Tongue (tissue), 2 donors: ENCODE results near the gene MAP3K7CL. TPM values are rescaled to one million over a fixed set of nuclear protein-coding genes. Genes with fewer than 3 reads are reported as not detected.

ENCODE experiments used
- DNase-seq: peaks from one replicate; pipeline ENCODE4 v3.0.0-alpha.2; 2015
- total RNA-seq: library from RNA; depleted of rRNA; stranded (reverse); fragments of >200 nt; gene quantifications from one replicate; pipeline ENCODE4 v1.2.3, GENCODE V29; 2014

Gene MAP3K7CL
- total RNA-seq, 1 donor from 2014 or later = 88.3 TPM

- no peak for DNase-seq
Observed at GRCh38 chr21:29196670-29197191, 66.3 kb downstream of the MAP3K7CL start.

- DNase-seq = no peak
Observed at GRCh38 chr21:29201186-29201585, 70.7 kb downstream of the MAP3K7CL start.

GRCh38 chr21:29205009-29205408 lies 74.6 kb downstream of the MAP3K7CL start:
- no peak for DNase-seq

DNA sequence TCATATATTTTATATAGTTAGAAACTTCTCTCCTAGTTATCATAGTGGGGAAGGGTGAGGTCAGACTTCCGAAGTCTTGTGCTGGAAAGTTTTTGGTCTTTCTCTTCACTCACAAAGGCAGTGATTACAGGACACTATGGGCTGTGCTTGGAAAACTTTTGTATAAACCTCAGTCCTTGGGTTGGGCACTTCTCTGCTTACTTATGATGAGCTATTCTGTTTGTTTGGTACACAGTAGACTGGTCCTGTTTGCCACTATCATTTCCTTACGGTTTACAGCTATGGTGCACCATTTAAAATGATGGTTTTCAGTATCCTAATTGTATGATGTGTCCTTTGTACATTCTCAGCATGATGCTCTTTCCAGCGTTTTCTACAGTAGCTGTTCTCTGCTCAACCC lies 75.5 kb downstream of the MAP3K7CL start:
- DNase-seq = no peak

GRCh38 chr21:29206445-29206844 lies 76.0 kb downstream of the MAP3K7CL start:
- DNase-seq = no peak

DNA sequence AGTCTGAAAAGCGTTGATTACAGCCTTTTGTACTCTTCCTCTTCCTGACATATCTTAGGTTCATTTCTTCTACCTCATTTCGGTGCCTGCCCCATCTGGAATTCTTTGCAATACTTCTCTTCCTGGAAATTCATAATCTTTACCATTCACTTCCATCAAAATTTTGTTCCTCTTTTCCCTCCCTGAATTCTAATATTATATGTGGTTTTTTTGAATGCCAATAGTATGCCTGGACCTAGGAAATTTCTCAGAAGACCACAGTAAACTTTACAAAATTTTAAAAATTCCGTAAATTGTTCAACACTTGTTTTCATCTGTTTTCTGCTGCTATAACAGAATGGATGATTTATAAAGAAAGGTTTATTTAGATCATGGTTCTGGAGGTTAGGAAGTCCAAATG lies 76.8 kb downstream of the MAP3K7CL start:
- DNase-seq = no peak

DNA sequence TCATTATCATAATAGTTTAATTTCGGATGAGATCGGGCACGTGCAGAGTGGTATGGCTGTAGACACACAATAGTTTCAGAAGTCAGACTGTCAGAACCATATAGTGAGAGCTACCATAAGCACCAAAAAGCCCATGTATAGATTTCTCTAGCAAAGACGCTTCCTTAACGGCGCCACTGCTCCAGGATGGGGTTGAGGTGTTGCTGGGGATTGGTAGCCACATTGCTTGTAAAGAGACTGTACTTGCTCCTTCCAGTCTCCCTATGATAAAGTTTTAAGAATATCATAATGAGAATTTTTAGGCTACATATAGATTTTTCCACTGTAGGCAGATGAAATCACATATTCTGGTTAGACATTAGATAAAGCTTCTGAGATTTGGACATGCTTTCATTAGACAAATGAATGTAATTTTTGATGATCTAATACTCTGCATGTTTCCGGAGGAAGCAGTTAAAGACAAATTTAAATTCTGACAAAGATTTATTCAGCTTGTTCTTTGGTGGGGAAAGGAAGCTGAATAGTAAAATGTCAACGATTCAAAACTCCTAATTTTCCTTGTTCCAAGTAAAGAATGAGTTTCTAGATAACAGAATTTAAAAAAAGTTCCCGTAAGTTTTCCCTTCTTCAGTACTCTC lies 77.7 kb downstream of the MAP3K7CL start:
- no peak for DNase-seq

DNA sequence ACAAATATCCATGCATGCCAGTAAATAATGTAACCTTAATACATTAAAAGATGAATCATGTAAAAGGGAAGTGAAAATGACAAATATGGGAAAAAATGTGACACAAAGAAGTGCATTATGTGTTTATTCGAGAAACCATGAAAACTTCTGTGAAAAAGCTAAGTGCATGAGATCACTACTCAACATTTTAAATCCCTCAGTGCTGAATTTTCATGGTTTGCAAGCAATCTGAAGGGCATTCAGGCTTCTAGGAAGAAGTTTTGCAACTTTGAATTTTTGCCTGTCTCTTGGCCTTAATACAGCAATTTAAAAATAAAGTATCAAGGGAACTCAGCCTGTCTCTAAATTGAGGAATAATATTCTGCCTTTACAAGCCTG lies 78.2 kb downstream of the MAP3K7CL start:
- peak; percentile 44 for DNase-seq

GRCh38 chr21:29209696-29210095 lies 79.3 kb downstream of the MAP3K7CL start:
- DNase-seq = no peak

- DNase-seq = no peak
Observed at GRCh38 chr21:29211205-29211604, 80.8 kb downstream of the MAP3K7CL start.

DNA sequence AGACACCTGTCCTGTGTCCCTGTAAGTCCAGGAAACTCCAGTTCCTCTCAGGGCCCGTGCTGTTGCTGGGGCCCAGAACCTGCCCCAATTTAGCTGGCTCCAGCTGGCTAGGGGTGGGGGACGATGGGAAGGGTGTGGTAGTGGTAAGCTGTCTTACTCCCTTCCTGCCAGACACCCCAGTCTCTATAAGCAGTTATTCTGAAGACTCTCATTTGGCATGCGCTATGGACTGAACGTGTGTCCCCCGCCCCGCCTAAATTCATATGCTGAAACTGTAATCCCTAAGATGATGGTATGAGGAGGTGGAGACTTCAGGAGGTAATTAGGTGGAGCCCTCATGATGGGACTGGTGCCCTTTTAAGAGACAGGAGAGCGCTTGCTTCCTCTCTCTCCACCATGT lies 82.0 kb downstream of the MAP3K7CL start:
- DNase-seq = no peak

DNA sequence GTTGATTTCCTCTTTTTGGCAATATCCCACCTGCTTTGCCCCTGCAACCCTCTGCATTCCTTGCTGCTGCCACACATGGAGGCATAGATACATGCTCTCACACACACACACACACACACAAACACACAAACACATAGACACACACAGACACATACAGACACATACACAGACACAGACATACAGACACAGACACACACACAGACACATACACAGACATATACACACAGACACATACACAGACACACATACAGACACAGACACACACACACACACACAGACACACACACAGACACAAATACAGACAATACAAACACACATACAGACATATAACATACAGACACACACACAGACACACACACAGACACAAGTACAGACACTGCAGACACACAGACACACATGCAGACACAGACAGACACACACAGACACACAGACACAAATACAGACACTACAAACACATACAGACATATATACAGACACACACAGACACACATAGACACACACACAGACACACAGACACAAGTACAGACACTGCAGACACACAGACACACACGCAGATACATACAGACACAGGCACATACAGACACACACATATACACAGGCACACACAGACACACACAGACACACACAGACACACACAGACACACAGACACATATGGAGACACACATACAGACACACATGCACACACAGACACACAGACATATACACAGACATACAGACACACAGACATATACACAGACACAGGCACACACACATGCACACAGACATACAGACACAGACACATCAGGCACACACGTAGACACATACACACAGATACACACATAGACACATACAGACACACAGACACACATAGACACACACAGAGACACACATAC lies 83.3 kb downstream of the MAP3K7CL start:
- no peak for DNase-seq

GRCh38 chr21:29215709-29216108 lies 85.3 kb downstream of the MAP3K7CL start:
- no peak for DNase-seq

GRCh38 chr21:29217818-29218291 lies 87.4 kb downstream of the MAP3K7CL start:
- DNase-seq = no peak

DNA sequence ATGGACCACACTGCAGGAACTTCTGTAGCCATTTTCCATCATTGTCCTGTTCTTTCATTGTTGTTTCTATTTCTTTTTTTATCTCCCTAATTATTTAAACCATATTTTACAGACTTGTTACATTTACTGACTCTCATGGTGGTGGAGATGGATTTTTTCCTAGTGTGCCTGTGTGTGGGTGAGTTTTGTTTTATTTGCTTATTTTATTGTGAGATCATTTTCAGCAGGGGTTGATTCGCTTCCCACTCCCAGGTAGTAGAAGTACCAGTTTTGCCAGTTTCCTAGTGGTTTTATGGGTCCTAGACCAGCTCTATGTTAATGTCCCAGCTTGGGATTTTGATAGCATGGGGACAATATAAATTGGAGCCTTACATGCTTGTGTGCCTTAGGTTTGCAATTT lies 88.3 kb downstream of the MAP3K7CL start:
- peak; percentile 20 for DNase-seq

DNA sequence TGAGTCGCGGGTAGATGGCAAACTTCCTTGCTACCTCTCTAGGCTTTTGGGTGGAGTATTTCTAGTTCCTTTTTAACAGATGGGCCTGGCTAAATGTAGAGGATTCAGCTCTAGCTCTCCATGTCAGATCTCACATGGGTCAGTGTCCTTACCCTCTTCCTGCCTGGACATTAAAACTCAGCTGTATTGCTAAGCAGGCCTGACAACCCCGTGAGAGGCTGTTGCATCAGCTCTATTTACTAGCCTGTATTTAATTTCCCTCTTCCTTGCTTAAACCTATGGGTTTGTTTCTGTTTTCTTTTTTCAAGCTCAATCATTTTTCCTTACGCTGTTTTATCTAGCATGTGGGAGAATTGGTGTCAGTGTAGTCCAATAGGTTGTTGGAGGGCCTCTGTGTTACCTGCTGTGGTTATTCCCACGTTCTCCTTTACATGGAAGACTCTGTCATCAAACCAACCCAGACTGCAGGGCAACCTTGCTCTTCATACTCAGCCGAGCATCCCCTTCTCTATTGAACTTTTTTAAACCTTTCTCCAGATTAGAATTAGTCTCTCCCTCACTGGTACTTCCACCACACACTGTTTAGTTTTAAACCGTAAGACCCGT lies 88.8 kb downstream of the MAP3K7CL start:
- DNase-seq = no peak

GRCh38 chr21:29221253-29221744 lies 90.9 kb downstream of the MAP3K7CL start:
- no peak for DNase-seq

GRCh38 chr21:29224006-29224405 lies 93.6 kb downstream of the MAP3K7CL start:
- DNase-seq = no peak
